Activated CD4-positive, alpha-beta T cell treated with anti-CD3 and anti-CD28 coated beads, Interleukin-2, amount 50 U/mL, for 24 hours (primary cell): ENCODE measurements around the gene VAMP8.
"Not testable (repeated sequence)": the region's sequence is repeated elsewhere in the genome, so short reads cannot be mapped to it uniquely, and the experiment has no call there.

Source experiments
- DNase-seq, 2 donors: peaks; one replicate each; pipeline ENCODE4 v3.0.0-alpha.2; 2020; ENCODE audit warnings: low read depth in 1 of 2, low spot score in 1 of 2

VAMP8 gene

DNA sequence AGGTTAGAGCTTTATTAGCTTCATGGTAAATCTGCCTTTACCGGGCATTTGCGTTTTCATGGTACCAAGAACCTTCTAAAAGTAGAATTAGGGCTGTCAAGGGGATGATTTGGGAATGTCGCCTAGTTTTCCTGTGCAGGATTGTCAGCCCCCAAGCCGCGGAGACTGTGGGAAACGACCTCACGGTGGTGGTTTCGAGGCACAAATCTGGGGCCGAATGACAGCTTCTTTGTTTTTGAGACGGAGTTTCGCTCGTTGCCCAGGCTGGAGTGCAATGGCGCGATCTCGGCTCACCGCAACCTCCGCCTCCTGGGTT lies 38.0 kb downstream of the VAMP8 start:
- no peak for DNase-seq

DNA sequence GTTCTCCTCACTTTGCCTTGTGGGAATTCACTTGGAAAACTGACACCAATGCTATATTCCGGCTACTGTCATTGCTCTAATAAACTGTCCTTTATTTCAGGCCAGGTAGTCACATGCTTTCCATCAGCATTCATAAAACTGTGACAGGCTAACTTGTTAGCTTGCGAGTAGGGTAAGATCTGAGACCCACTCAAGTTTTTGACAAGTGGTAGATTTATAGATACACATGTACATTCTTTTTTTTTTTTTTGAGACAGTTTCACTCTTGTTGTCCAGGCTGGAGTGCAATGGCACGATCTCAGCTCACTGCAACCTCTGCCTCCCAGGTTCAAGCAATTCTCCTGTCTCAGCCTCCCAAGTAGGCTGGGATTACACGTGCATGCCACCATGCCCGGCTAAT lies 40.3 kb downstream of the VAMP8 start:
- DNase-seq, result not testable (repeated sequence)

DNA sequence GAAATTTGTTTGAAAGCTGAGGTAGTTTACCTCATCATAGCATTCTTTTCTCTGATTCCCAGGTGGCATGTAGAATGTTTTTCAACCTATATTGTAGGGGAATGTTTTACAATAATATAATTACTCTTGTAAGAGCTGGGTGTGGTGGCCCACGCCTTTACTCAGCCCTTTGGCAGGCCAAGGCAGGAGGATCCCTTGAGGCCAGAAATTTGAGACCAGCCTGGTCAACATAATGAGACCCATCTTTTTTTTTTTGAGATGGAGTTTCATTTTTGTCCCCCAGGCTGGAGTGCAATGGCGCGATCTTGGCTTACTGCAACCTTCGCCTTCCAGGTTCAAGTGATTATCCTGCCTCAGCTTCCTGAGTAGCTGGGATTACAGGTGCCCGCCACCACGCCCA lies 42.2 kb downstream of the VAMP8 start:
- no peak for DNase-seq

DNA sequence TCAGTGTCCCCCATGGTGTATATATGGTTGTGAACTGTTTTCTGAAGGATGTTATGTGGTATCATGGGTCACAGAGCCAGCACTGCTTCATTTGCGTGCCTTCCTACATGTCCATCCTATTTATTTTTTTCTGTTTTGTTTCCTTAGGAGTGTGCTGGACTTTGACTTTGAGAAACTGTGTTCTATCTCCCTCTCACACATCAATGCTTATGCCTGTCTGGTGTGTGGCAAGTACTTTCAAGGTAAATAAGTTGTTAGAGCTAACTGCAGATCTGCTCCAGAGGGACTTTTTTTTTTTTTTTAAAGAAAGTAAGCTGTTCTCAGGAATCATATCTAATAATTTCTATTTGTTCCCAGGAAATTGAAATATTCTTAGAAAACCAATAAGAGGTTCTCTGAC lies 44.0 kb downstream of the VAMP8 start:
- DNase-seq, result no peak

DNA sequence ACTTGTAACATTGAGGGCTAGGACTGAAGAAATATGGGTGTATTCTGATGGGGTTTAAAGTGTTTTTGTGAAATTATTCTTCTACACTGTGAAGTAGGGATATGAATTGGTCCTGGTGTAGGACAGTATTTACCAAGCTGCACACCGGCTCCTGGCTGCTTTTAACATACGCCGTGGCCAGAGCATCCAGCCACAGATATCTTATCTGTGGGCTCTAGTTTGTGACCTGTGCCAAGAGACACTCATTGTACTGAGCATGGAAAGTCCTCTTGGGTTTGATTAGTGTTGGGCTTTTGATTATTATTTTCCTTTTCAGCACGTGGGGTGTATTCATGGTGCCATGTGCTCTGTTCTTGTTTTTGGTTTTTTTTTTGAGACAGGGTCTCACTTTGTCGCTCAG lies 46.6 kb downstream of the VAMP8 start:
- DNase-seq, result no peak

GRCh38 chr2:85628658-85629057 lies 51.3 kb downstream of the VAMP8 start:
- no peak for DNase-seq

DNA sequence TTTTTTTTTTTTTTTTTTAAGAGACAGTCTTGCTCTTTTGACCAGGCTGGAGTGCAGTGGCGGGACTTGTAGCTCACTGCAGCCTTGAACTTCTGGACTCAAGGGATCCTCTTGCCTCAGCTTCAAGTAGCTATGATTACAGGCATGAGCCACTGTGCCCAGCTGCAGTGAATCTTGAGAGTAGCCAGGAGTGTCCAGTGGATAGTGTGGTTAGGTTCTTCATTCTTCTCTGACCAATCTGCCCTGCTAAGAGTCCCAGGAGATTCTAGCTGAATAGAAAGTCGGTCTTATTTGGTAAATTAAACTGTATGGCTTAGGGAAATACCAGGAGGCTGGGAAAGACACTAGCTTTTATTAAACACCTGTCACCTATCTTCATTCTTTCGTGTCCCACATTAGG lies 53.9 kb downstream of the VAMP8 start:
- no peak for DNase-seq
